NCI-H1930 (cell line): ENCODE measurements around the gene IZUMO1.
"Not testable (repeated sequence)": the region's sequence is repeated elsewhere in the genome, so short reads cannot be mapped to it uniquely, and the experiment has no call there.

Source experiments
- DNase-seq, 2 experiments: peaks; one replicate each; lab custom pipeline; 2025; lab: John Stamatoyannopoulos, UW

IZUMO1 gene

GRCh38 chr19:48746738-48747575 lies at the start of gene IZUMO1:
IZUMO1 (minus strand) TSS chr19:48746909; CDS start chr19:48745859, 1,050 bp downstream.
- peak; percentile 77 to 82 for DNase-seq

- no peak for DNase-seq
These were observed 49.0 kb upstream of the IZUMO1 start for GRCh38 chr19:48795685-48796070.

- peak; percentile 96 for DNase-seq
These were observed 48.5 kb upstream of the IZUMO1 start for GRCh38 chr19:48795055-48795684.

DNA sequence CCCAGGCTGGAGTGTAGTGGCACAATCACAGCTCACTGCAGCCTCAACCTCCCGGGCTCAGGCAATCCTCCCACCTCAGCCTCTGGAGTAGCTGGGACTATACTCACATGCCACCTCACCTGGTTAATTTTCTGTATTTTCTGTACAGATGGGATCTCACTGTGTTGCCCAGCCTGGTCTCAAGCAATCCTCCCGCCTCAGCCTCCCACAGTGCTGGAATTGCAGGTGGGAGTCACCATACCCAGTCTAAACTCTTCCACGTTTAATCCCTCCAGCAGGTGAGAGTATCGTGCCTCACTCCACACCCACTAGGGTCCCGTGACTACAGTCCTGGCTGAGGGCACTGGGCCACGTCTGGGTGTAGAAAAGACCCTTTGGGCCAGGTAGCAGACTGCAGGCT lies 47.6 kb upstream of the IZUMO1 start:
- DNase-seq: no peak

DNA sequence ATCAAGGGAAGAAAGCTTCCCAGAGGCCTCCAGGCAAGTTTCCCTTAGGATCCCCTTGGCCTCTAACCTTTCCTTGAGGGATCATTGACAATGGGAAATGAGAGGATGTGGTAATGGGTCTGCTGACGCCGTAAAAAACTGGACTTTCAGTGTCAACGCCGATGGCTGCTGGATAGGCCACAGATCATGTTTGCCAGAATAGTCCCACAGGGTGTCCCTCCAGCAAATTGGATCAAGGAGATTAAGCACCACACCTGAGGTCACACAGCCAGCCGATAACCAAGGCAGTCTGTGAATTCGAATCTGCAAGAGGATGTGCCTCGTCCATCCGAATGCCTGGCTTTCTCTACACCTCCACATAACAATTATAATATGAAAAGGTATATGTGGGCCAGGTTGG lies 46.6 kb upstream of the IZUMO1 start:
- DNase-seq: no peak

DNA sequence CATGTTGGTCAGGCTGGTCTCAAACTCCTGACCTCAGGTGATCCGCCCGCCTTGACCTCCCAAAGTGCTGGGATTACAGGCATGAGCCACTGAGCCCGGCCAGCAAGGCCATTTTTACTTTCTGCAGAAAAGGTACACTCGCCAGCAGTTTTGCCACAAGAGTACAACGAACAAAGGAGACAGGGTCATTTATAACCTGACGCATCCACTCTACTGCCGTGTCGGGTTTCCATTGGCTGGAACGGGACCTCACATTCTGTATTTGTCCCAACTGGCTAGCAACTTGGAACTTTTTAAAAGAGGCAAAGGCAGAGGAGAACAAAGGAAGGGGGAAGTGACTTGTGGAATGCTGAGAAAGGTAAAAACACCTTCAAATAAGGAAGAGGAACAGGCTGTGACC lies 40.6 kb upstream of the IZUMO1 start:
- DNase-seq: not testable (repeated sequence)

GRCh38 chr19:48786422-48786821 lies 39.7 kb upstream of the IZUMO1 start:
- DNase-seq: not testable (repeated sequence)

DNA sequence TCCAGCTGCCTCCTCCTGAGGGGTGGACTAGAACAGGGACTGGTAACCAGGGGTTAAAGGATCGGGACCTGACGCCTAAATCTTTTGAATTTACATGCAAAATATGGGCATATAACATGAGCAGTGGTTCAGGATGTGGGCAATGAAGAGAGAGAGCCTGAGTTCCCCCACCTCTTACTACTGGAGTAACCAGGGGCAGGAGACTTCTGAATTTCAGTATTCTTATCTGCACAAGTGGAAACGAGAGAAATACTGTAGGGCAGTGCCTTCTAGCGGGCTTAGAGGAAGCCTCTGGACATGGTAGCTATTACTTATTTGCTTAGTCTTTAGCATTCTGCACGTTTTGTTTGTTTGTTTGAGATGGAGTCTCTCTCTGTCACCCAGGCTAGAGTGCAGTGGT lies 37.8 kb upstream of the IZUMO1 start:
- no peak for DNase-seq

- no peak for DNase-seq
These were observed 34.1 kb upstream of the IZUMO1 start for GRCh38 chr19:48780631-48781391.

- no peak for DNase-seq
These were observed 32.9 kb upstream of the IZUMO1 start for GRCh38 chr19:48779636-48780035.

GRCh38 chr19:48777720-48778119 lies 31.0 kb upstream of the IZUMO1 start:
- DNase-seq: no peak

DNA sequence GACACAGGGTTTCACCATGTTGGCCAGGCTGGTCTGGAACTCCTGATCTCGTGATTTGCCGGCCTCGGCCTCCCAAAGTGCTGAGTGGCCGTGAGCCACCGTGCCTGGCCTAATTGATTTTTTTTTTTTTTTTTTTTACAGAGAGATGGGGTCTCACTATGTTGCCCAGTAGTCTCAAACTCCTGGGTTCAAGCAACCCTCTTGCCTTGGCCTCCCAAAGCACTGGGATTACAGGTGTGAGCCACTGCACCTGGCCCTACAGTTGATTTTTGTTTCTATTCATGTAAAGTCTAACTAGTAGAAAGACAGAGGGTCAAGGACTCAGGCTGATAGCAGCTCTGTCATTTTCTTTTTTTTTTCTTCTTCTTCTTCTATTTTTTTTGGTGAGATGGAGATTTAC lies 30.4 kb upstream of the IZUMO1 start:
- no peak for DNase-seq

DNA sequence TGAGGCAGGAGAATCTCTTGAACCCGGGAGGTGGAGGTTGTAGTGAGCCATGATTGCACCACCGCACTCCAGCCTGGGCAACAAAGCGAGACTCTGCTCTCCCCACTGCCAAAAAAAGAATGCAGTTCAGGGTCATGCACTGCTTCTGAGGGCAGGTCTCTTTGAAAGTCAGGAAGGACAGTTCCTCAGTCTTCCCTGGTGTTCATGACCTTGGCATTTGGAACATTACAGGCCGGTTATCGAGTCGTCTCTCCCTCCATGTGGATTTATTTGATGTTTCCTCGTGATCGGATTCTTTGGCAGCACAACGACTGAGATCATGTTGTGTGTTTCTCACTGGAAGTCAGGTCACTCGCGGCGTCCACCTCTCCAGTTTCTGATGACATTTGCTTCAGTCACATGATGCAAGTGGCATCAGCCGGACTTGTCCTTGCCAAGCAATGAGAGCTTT lies 25.8 kb upstream of the IZUMO1 start:
- DNase-seq: no peak

GRCh38 chr19:48770734-48771472 lies 24.2 kb upstream of the IZUMO1 start:
- DNase-seq: no peak

GRCh38 chr19:48770266-48770665 lies 23.6 kb upstream of the IZUMO1 start:
- no peak for DNase-seq

DNA sequence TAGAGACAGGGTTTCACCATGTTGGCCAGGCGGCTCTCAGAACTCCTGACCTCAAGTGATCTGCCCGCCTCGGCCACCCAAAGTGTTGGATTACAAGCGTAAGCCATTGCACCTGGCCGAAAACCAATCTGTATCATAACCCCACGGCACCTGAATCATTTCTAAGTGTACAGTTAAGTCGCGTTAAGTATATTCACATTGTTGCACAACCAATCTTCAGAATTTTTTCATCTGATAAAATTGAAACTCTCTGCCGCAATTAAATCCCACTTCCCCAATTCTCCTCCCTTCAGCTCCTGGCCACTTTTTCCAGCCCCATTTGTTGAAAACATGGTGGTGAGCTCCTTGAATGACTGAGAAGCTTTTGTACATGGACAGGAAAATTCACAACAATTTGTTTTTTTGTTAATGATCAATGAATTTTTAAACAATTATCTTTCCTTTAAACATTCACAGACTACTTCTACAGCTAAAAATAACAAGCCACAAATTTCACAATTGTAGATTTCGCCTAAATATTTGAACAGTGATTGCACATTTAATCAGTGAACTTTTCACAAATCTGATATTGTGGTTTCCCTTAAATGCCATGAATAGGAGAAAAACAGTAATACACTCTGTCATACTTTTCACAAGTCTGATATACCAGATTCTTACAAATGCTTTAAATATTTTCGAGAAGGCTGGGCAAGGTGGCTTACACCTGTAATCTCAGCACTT lies 22.4 kb upstream of the IZUMO1 start:
- no peak for DNase-seq

DNA sequence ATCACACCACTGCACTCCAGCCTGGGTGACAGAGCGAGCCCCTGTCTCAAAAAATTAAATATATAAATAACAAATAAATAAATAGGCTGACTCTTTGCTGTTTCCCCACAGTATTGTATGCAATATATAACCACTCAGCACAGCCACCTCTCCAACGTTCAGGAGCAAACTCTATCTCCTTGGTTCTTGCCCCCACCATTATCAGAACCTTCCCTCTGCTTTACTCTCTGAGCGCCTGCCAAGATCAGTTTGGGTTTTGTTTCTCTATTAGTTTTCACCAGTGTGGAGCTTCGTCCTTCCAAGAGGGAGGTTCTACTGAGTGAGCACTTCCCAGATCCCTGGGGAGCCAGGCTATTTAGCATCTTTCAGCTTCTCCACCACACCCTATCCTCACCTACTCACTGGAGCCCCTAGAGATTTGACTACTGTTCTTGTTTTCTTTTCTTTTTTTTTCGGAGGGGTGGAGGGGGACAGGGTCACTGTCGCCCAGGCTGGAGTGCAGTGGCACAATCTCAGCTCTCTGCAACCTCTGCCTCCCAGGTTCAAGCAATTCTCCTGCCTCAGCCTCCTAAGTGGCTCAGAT lies 21.6 kb upstream of the IZUMO1 start:
- not testable (repeated sequence) for DNase-seq

- not testable (repeated sequence) for DNase-seq
These were observed 19.1 kb upstream of the IZUMO1 start for GRCh38 chr19:48765816-48766215.

- DNase-seq: no peak
These were observed 13.9 kb upstream of the IZUMO1 start for GRCh38 chr19:48760504-48761205.

- no peak for DNase-seq
These were observed 11.0 kb upstream of the IZUMO1 start for GRCh38 chr19:48757741-48758144.
